Measurements from ENCODE around the gene CDC42BPB.

CDC42BPB gene

DNA sequence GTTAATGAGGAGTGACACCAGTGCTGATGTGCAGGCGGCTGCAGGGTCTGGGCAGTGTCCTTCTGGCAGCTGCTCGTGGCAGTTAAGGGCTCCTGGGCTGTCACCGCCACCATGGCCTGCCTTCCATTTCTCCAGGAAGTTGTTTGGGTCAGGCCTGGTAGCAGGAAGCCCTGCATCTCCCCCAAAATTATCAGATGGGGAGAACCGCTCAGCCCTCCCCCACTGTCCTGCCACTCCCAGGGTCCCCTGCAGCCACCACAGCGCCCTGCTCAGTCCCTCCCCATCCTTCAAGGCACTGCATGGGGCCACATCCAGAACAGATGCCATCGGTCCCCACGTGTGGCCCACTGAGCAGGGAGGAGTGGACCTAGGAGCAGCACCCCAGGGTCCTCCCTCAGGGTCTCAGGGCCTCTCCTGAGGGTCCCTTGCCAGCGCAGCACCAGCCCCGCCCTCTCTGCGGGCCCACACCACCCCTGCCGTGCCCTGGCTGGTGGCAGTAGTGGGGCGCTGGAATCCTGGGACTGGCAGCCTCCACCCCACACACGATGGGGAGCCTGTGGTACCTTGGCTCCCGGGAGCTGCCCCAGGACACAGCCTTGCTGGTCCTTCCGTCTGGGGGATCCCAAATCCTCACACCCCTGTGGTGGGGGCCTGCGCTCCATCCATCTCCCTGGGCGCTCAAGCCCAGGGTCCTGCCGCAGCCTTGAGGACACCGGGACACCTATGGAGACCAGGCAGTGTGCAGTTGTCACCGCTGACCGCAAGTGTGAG lies 145.2 kb downstream of the CDC42BPB start:
- no peak overlapping the region for H3K4me3 ChIP-seq (ENCODE audit: low read depth, low read length)
- no peak overlapping the region for H3K27ac ChIP-seq
- TF ChIP-seq, protein P1, sequence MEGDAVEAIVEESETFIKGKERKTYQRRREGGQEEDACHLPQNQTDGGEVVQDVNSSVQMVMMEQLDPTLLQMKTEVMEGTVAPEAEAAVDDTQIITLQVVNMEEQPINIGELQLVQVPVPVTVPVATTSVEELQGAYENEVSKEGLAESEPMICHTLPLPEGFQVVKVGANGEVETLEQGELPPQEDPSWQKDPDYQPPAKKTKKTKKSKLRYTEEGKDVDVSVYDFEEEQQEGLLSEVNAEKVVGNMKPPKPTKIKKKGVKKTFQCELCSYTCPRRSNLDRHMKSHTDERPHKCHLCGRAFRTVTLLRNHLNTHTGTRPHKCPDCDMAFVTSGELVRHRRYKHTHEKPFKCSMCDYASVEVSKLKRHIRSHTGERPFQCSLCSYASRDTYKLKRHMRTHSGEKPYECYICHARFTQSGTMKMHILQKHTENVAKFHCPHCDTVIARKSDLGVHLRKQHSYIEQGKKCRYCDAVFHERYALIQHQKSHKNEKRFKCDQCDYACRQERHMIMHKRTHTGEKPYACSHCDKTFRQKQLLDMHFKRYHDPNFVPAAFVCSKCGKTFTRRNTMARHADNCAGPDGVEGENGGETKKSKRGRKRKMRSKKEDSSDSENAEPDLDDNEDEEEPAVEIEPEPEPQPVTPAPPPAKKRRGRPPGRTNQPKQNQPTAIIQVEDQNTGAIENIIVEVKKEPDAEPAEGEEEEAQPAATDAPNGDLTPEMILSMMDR (IDR thresholded peaks at IDR 0.05; ENCODE audit: low read depth, low read length, missing control alignments): no peak
- peaks cover 2% of the 10 kb centered on the region for H3K36me3 ChIP-seq (replicated peaks)
- in situ Hi-C loops (cut with HindIII; ENCODE audit: low pct_ligation_motif_present, low sequenced_read_pairs): no loop called here
- no peaks in the 10 kb centered on the region for H3K27me3 ChIP-seq (replicated peaks)
- no peak for DNase-seq

DNA sequence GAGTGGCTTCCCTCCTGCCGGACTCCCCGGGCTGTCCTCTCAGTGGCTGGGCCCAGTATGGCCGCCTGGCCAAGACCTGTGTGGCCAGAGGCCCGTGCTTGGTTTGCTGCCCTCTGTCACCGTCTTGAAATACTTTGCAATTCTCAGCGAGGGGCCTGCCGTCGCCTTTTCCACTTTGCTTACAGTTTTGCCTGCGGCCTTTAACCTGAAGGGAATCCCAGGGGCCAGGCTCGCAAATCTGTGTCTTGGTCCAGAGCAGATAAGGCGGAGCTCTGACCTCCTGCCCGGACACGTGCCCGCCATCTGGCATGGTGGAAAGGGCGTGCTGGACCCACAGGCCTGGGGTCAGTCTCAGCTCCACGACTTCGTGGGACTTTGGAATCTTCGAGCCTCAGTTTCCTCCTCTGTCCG lies 145.8 kb downstream of the CDC42BPB start:
- DNase-seq: no peak
- in situ Hi-C loops (cut with HindIII; ENCODE audit: low pct_ligation_motif_present, low sequenced_read_pairs): no loop called here
- no peak overlapping the region for H3K4me3 ChIP-seq (ENCODE audit: low read depth, low read length)
- TF ChIP-seq, protein P1 (IDR thresholded peaks at IDR 0.05; ENCODE audit: low read depth, low read length, missing control alignments): no peak
- peaks cover 8% of the 10 kb centered on the region for H3K36me3 ChIP-seq (replicated peaks)
- no peak overlapping the region for H3K27ac ChIP-seq
- H3K27me3 ChIP-seq (replicated peaks): no peaks in the 10 kb centered on the region

DNA sequence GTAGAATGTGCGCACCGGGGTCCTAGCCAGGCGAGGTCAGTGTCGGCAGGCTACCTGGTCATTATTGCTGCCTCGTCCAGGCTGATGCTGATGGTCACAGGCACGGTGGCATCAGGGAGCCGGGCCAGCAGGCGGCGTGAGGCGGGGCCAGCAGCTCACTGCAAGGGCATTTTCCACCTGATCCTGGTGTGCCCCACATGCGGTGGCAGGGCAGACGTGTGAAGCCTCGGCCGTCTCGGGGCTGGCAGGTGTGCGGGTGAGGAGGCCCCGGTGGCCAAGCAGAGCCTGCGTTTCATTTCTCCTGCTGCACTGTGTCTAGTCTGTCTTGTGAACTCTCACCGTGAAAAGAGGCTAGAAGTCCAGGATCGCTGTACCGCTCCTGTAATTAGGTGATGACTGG lies 146.9 kb downstream of the CDC42BPB start:
- no peak overlapping the region for H3K4me3 ChIP-seq (ENCODE audit: low read depth, low read length)
- H3K27me3 ChIP-seq (replicated peaks): no peaks in the 10 kb centered on the region
- H3K36me3 ChIP-seq (replicated peaks): peaks cover 11% of the 10 kb centered on the region
- in situ Hi-C loops (cut with HindIII; ENCODE audit: low pct_ligation_motif_present, low sequenced_read_pairs): no loop called here
- TF ChIP-seq, protein P1 (IDR thresholded peaks at IDR 0.05; ENCODE audit: low read depth, low read length, missing control alignments): no peak
- DNase-seq: no peak
- no peak overlapping the region for H3K27ac ChIP-seq

DNA sequence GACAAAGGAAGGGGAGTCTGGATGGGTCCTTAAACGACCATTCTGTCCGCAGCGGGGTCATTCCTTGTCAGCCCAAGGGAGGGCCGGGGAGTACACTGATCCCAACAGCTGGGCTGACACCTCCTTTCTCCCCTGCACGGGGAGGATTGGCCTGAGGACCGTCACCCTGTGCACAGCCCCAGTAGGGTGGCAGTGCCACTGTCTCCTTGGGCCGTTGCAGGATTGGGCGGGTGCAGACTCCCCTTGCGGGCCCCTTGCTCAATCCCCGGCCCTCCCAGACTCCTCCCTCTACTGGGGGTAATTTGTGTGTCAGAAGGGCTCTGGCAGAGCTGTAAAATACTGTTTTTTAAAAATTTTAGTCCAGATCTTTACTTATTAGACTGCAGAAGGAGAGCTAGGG lies 147.4 kb downstream of the CDC42BPB start:
- Histone ChIP-seq H3K36me3 (replicated peaks) (peaks cover 15% of the 10 kb centered on the region), H3K4me3 (ENCODE audit: low read depth, low read length) (no peak overlapping the region), H3K27me3 (replicated peaks) (no peaks in the 10 kb centered on the region), H3K27ac (no peak overlapping the region)
- TF ChIP-seq, protein P1 (IDR thresholded peaks at IDR 0.05; ENCODE audit: low read depth, low read length, missing control alignments): no peak
- no peak for DNase-seq
- in situ Hi-C loops (cut with HindIII; ENCODE audit: low pct_ligation_motif_present, low sequenced_read_pairs): no loop called here

DNA sequence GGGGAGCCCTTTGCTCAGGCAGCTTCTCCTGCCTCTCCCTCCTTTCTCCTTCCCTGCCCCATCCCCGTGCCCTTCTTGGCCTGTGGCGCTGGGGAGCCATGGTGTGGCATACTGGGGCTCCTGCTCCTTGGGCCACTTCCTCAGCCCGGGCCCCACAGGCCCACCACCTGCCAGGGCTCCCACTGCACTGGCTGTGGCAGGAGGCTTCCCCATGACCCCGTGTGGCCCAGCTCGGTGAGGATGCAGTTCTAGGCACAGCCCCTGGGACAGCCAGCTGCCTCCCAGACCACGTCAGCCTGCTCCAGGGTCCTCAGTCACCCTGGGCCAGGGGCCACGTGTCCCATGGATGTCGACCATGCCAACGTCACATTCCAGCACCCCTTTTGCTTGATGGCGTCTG lies 147.9 kb downstream of the CDC42BPB start:
- no peak overlapping the region for H3K4me3 ChIP-seq (ENCODE audit: low read depth, low read length)
- no peaks in the 10 kb centered on the region for H3K27me3 ChIP-seq (replicated peaks)
- in situ Hi-C loops (cut with HindIII; ENCODE audit: low pct_ligation_motif_present, low sequenced_read_pairs): no loop called here
- H3K27ac ChIP-seq: no peak overlapping the region
- peaks cover 15% of the 10 kb centered on the region for H3K36me3 ChIP-seq (replicated peaks)
- TF ChIP-seq, protein P1 (IDR thresholded peaks at IDR 0.05; ENCODE audit: low read depth, low read length, missing control alignments): no peak
- DNase-seq: no peak
